ENCODE measurements around the gene OR4N5.
"Not testable (repeated sequence)": the region's sequence is repeated elsewhere in the genome, so short reads cannot be mapped to it uniquely, and the experiment has no call there.

Gene OR4N5

GRCh38 chr14:20167091-20167490 lies 28.5 kb downstream of the OR4N5 start:
- Histone ChIP-seq H3K27ac (ENCODE audit: low read length) (no peak overlapping the region), H3K4me1 (ENCODE audit: control insufficient read depth in 1 of 2, insufficient read depth in 2 of 2, low read length in 2 of 2) (no peaks in the 10 kb centered on the region), H3K4me3 (ENCODE audit: low read depth in 1 of 2, low read length in 2 of 2) (no peak overlapping the region), H3K36me3 (ENCODE audit: control insufficient read depth in 1 of 2, insufficient read depth in 2 of 2, low read length in 2 of 2) (no peaks in the 10 kb centered on the region), H3K27me3 (ENCODE audit: low read depth, low read length) (no peaks in the 10 kb centered on the region), H3K9me3 (ENCODE audit: control insufficient read depth in 1 of 2, low read length in 2 of 2) (peaks cover 0 to 14% of the 10 kb centered on the region in 2 donors)

GRCh38 chr14:20169852-20170251 lies 31.2 kb downstream of the OR4N5 start:
- H3K27me3 ChIP-seq (ENCODE audit: low read depth, low read length); H3K9me3 ChIP-seq (ENCODE audit: control insufficient read depth in 1 of 2, low read length in 2 of 2); H3K27ac ChIP-seq (ENCODE audit: low read length); H3K4me3 ChIP-seq (ENCODE audit: low read depth in 1 of 2, low read length in 2 of 2); H3K4me1 ChIP-seq (ENCODE audit: control insufficient read depth in 1 of 2, insufficient read depth in 2 of 2, low read length in 2 of 2); H3K36me3 ChIP-seq (ENCODE audit: control insufficient read depth in 1 of 2, insufficient read depth in 2 of 2, low read length in 2 of 2): not testable (repeated sequence)

- H3K27ac ChIP-seq (ENCODE audit: low read length); H3K4me1 ChIP-seq (ENCODE audit: control insufficient read depth in 1 of 2, insufficient read depth in 2 of 2, low read length in 2 of 2); H3K4me3 ChIP-seq (ENCODE audit: low read depth in 1 of 2, low read length in 2 of 2); H3K36me3 ChIP-seq (ENCODE audit: control insufficient read depth in 1 of 2, insufficient read depth in 2 of 2, low read length in 2 of 2); H3K9me3 ChIP-seq (ENCODE audit: control insufficient read depth in 1 of 2, low read length in 2 of 2); H3K27me3 ChIP-seq (ENCODE audit: low read depth, low read length): not testable (repeated sequence)
These were observed 35.6 kb downstream of the OR4N5 start for GRCh38 chr14:20174205-20174604.

- no peaks in the 10 kb centered on the region for H3K9me3 ChIP-seq (ENCODE audit: control insufficient read depth in 1 of 2, low read length in 2 of 2)
- no peak overlapping the region for H3K4me3 ChIP-seq (ENCODE audit: low read depth in 1 of 2, low read length in 2 of 2)
- H3K27ac ChIP-seq (ENCODE audit: low read length) = no peak overlapping the region
- H3K36me3 ChIP-seq (ENCODE audit: control insufficient read depth in 1 of 2, insufficient read depth in 2 of 2, low read length in 2 of 2) = no peaks in the 10 kb centered on the region
- no peaks in the 10 kb centered on the region for H3K4me1 ChIP-seq (ENCODE audit: control insufficient read depth in 1 of 2, insufficient read depth in 2 of 2, low read length in 2 of 2)
- H3K27me3 ChIP-seq (ENCODE audit: low read depth, low read length) = no peaks in the 10 kb centered on the region
These were observed 37.7 kb downstream of the OR4N5 start for GRCh38 chr14:20176330-20176729.

- H3K27me3 ChIP-seq (ENCODE audit: low read depth, low read length) = no peaks in the 10 kb centered on the region
- no peaks in the 10 kb centered on the region for H3K9me3 ChIP-seq (ENCODE audit: control insufficient read depth in 1 of 2, low read length in 2 of 2)
- H3K4me1 ChIP-seq (ENCODE audit: control insufficient read depth in 1 of 2, insufficient read depth in 2 of 2, low read length in 2 of 2) = no peaks in the 10 kb centered on the region
- H3K27ac ChIP-seq (ENCODE audit: low read length) = no peak overlapping the region
- no peak overlapping the region for H3K4me3 ChIP-seq (ENCODE audit: low read depth in 1 of 2, low read length in 2 of 2)
- no peaks in the 10 kb centered on the region for H3K36me3 ChIP-seq (ENCODE audit: control insufficient read depth in 1 of 2, insufficient read depth in 2 of 2, low read length in 2 of 2)
These were observed 38.9 kb downstream of the OR4N5 start for GRCh38 chr14:20177433-20177974.

- Histone ChIP-seq H3K27ac (ENCODE audit: low read length) (no peak overlapping the region), H3K36me3 (ENCODE audit: control insufficient read depth in 1 of 2, insufficient read depth in 2 of 2, low read length in 2 of 2) (no peaks in the 10 kb centered on the region), H3K4me3 (ENCODE audit: low read depth in 1 of 2, low read length in 2 of 2) (no peak overlapping the region), H3K27me3 (ENCODE audit: low read depth, low read length) (no peaks in the 10 kb centered on the region), H3K9me3 (ENCODE audit: control insufficient read depth in 1 of 2, low read length in 2 of 2) (no peaks in the 10 kb centered on the region), H3K4me1 (ENCODE audit: control insufficient read depth in 1 of 2, insufficient read depth in 2 of 2, low read length in 2 of 2) (no peaks in the 10 kb centered on the region)
These were observed 40.6 kb downstream of the OR4N5 start for GRCh38 chr14:20179218-20179617.

GRCh38 chr14:20179880-20180279 lies 41.3 kb downstream of the OR4N5 start:
- H3K4me3 ChIP-seq (ENCODE audit: low read depth in 1 of 2, low read length in 2 of 2) = no peak overlapping the region
- H3K9me3 ChIP-seq (ENCODE audit: control insufficient read depth in 1 of 2, low read length in 2 of 2) = no peaks in the 10 kb centered on the region
- H3K4me1 ChIP-seq (ENCODE audit: control insufficient read depth in 1 of 2, insufficient read depth in 2 of 2, low read length in 2 of 2) = no peaks in the 10 kb centered on the region
- H3K36me3 ChIP-seq (ENCODE audit: control insufficient read depth in 1 of 2, insufficient read depth in 2 of 2, low read length in 2 of 2) = no peaks in the 10 kb centered on the region
- no peak overlapping the region for H3K27ac ChIP-seq (ENCODE audit: low read length)
- H3K27me3 ChIP-seq (ENCODE audit: low read depth, low read length) = no peaks in the 10 kb centered on the region

GRCh38 chr14:20180486-20180885 lies 41.9 kb downstream of the OR4N5 start:
- Histone ChIP-seq H3K27ac (ENCODE audit: low read length) (no peak overlapping the region), H3K36me3 (ENCODE audit: control insufficient read depth in 1 of 2, insufficient read depth in 2 of 2, low read length in 2 of 2) (no peaks in the 10 kb centered on the region), H3K9me3 (ENCODE audit: control insufficient read depth in 1 of 2, low read length in 2 of 2) (no peaks in the 10 kb centered on the region), H3K4me1 (ENCODE audit: control insufficient read depth in 1 of 2, insufficient read depth in 2 of 2, low read length in 2 of 2) (no peaks in the 10 kb centered on the region), H3K27me3 (ENCODE audit: low read depth, low read length) (no peaks in the 10 kb centered on the region), H3K4me3 (ENCODE audit: low read depth in 1 of 2, low read length in 2 of 2) (no peak overlapping the region)

GRCh38 chr14:20184181-20184580 lies 45.6 kb downstream of the OR4N5 start:
- Histone ChIP-seq H3K27me3 (ENCODE audit: low read depth, low read length) (no peaks in the 10 kb centered on the region), H3K9me3 (ENCODE audit: control insufficient read depth in 1 of 2, low read length in 2 of 2) (no peaks in the 10 kb centered on the region), H3K4me3 (ENCODE audit: low read depth in 1 of 2, low read length in 2 of 2) (no peak overlapping the region), H3K27ac (ENCODE audit: low read length) (no peak overlapping the region), H3K4me1 (ENCODE audit: control insufficient read depth in 1 of 2, insufficient read depth in 2 of 2, low read length in 2 of 2) (no peaks in the 10 kb centered on the region), H3K36me3 (ENCODE audit: control insufficient read depth in 1 of 2, insufficient read depth in 2 of 2, low read length in 2 of 2) (no peaks in the 10 kb centered on the region)

GRCh38 chr14:20190596-20190995 lies 52.0 kb downstream of the OR4N5 start, which contains the start of gene OR11G2:
TSS of gene OR11G2 (plus strand) at chr14:20190896. CDS start at chr14:20197438, 6,542 bp downstream.
- H3K4me1 ChIP-seq (ENCODE audit: control insufficient read depth in 1 of 2, insufficient read depth in 2 of 2, low read length in 2 of 2) = no peaks in the 10 kb centered on the region
- H3K27me3 ChIP-seq (ENCODE audit: low read depth, low read length) = no peaks in the 10 kb centered on the region
- H3K4me3 ChIP-seq (ENCODE audit: low read depth in 1 of 2, low read length in 2 of 2) = no peak within 1 kb of the TSS
- no peak within 1 kb of the TSS for H3K27ac ChIP-seq (ENCODE audit: low read length)
- no peaks in the 10 kb centered on the region for H3K9me3 ChIP-seq (ENCODE audit: control insufficient read depth in 1 of 2, low read length in 2 of 2)
- H3K36me3 ChIP-seq (ENCODE audit: control insufficient read depth in 1 of 2, insufficient read depth in 2 of 2, low read length in 2 of 2) = no peaks in the 10 kb centered on the region

- no peaks in the 10 kb centered on the region for H3K4me1 ChIP-seq (ENCODE audit: control insufficient read depth in 1 of 2, insufficient read depth in 2 of 2, low read length in 2 of 2)
- no peak overlapping the region for H3K27ac ChIP-seq (ENCODE audit: low read length)
- H3K27me3 ChIP-seq (ENCODE audit: low read depth, low read length) = no peaks in the 10 kb centered on the region
- H3K9me3 ChIP-seq (ENCODE audit: control insufficient read depth in 1 of 2, low read length in 2 of 2) = no peaks in the 10 kb centered on the region
- H3K36me3 ChIP-seq (ENCODE audit: control insufficient read depth in 1 of 2, insufficient read depth in 2 of 2, low read length in 2 of 2) = no peaks in the 10 kb centered on the region
- H3K4me3 ChIP-seq (ENCODE audit: low read depth in 1 of 2, low read length in 2 of 2) = no peak overlapping the region
These were observed 52.8 kb downstream of the OR4N5 start for GRCh38 chr14:20191396-20191795.

GRCh38 chr14:20194101-20194500 lies 55.5 kb downstream of the OR4N5 start:
- no peak overlapping the region for H3K4me3 ChIP-seq (ENCODE audit: low read depth in 1 of 2, low read length in 2 of 2)
- H3K27me3 ChIP-seq (ENCODE audit: low read depth, low read length) = no peaks in the 10 kb centered on the region
- no peaks in the 10 kb centered on the region for H3K4me1 ChIP-seq (ENCODE audit: control insufficient read depth in 1 of 2, insufficient read depth in 2 of 2, low read length in 2 of 2)
- no peak overlapping the region for H3K27ac ChIP-seq (ENCODE audit: low read length)
- no peaks in the 10 kb centered on the region for H3K9me3 ChIP-seq (ENCODE audit: control insufficient read depth in 1 of 2, low read length in 2 of 2)
- H3K36me3 ChIP-seq (ENCODE audit: control insufficient read depth in 1 of 2, insufficient read depth in 2 of 2, low read length in 2 of 2) = no peaks in the 10 kb centered on the region
